Activated CD4-positive, alpha-beta T cell treated with anti-CD3 and anti-CD28 coated beads for 4 hours (primary cell): ENCODE data around the gene DSC1.

ENCODE experiments used
- DNase-seq, 2 donors: peaks; one replicate each; pipeline ENCODE4 v3.0.0-alpha.2; 2020

Gene DSC1

GRCh38 chr18:31102941-31103340 is 59.7 kb downstream of the DSC1 start:
- no peak for DNase-seq

GRCh38 chr18:31102025-31102684 is 60.5 kb downstream of the DSC1 start, which contains the start of gene DSC2:
Gene DSC2 (minus strand): TSS chr18:31102421. CDS start chr18:31101971, 450 bp downstream.
- DNase-seq, result no peak

GRCh38 chr18:31101183-31102024 is 61.3 kb downstream of the DSC1 start:
- DNase-seq, result no peak

- no peak for DNase-seq
These were observed 62.0 kb downstream of the DSC1 start for GRCh38 chr18:31100436-31101182.

- no peak for DNase-seq
These were observed 63.0 kb downstream of the DSC1 start for GRCh38 chr18:31099450-31100230.

- no peak for DNase-seq
These were observed 63.8 kb downstream of the DSC1 start for GRCh38 chr18:31098878-31099277.

- DNase-seq, result no peak
These were observed 65.0 kb downstream of the DSC1 start for GRCh38 chr18:31097666-31098065.

GRCh38 chr18:31093880-31094279 is 68.8 kb downstream of the DSC1 start:
- DNase-seq, result no peak

GRCh38 chr18:31093294-31093693 is 69.4 kb downstream of the DSC1 start:
- DNase-seq, result no peak

GRCh38 chr18:31091350-31091749 is 71.3 kb downstream of the DSC1 start:
- DNase-seq, result no peak

- DNase-seq, result no peak
These were observed 74.1 kb downstream of the DSC1 start for GRCh38 chr18:31088532-31088931.

- DNase-seq, result no peak
These were observed 82.7 kb downstream of the DSC1 start for GRCh38 chr18:31079973-31080372.
